ENCODE measurements around the gene FAM222A.

GRCh38 chr12:109786799-109787198 lies 73.2 kb downstream of the FAM222A start:
- TF ChIP-seq CTCF (IDR thresholded peaks at IDR 0.05; ENCODE audit: low read depth, low read length) (no peak), EZH2phosphoT487 (IDR thresholded peaks at IDR 0.05; ENCODE audit: low read depth) (no peak)

All from OCI-LY3 (cell line).